Daoy (cell line): ENCODE data around the gene TAAR5. TPM values are rescaled to one million over a fixed set of nuclear protein-coding genes. Genes with fewer than 3 reads are reported as not detected.
"Not testable (repeated sequence)": the region's sequence is repeated elsewhere in the genome, so short reads cannot be mapped to it uniquely, and the experiment has no call there.

Experiments
- DNase-seq: peaks from one replicate; pipeline ENCODE4 v3.0.0-alpha.2; 2015; ENCODE audit warnings: low read depth
- total RNA-seq: library from RNA; depleted of rRNA; stranded (reverse); fragments of >200 nt; shearing (Covaris generic); gene quantifications from 2 replicates; pipeline ENCODE4 v1.2.3, GENCODE V29; 2014; rRNA removed

The TAAR5 gene
- total RNA-seq = not detected in 2 replicates

- no peak for DNase-seq
Observed at GRCh38 chr6:132589454-132589853, at the start of gene TAAR5. TSS of gene TAAR5 (minus strand) at chr6:132589741. CDS start at chr6:132589686, 55 bp downstream.

- not testable (repeated sequence) for DNase-seq
Observed at GRCh38 chr6:132637135-132637534, 47.6 kb upstream of the TAAR5 start.

- not testable (repeated sequence) for DNase-seq
Observed at GRCh38 chr6:132635906-132636305, 46.4 kb upstream of the TAAR5 start.

- DNase-seq = not testable (repeated sequence)
Observed at GRCh38 chr6:132635288-132635687, 45.7 kb upstream of the TAAR5 start.

GRCh38 chr6:132634796-132635195, 45.3 kb upstream of the TAAR5 start:
- DNase-seq = no peak

- no peak for DNase-seq
Observed at GRCh38 chr6:132633362-132633761, 43.8 kb upstream of the TAAR5 start.

GRCh38 chr6:132624175-132624574, 34.6 kb upstream of the TAAR5 start, which contains the start of gene TAAR2:
TSS of gene TAAR2 (minus strand) at chr6:132624275. CDS start at chr6:132624275, 0 bp downstream.
- no peak for DNase-seq

- no peak for DNase-seq
Observed at GRCh38 chr6:132623106-132623845, 33.7 kb upstream of the TAAR5 start.

- DNase-seq = no peak
Observed at GRCh38 chr6:132616677-132617076, 27.1 kb upstream of the TAAR5 start.

- no peak for DNase-seq
Observed at GRCh38 chr6:132614554-132614953, 25.0 kb upstream of the TAAR5 start.

GRCh38 chr6:132612449-132613108, 23.0 kb upstream of the TAAR5 start:
- DNase-seq = no peak

GRCh38 chr6:132611616-132612015, 22.1 kb upstream of the TAAR5 start:
- DNase-seq = no peak

GRCh38 chr6:132607544-132608233, 18.1 kb upstream of the TAAR5 start:
- no peak for DNase-seq

GRCh38 chr6:132604635-132605152, 15.2 kb upstream of the TAAR5 start:
- DNase-seq = no peak

- DNase-seq = not testable (repeated sequence)
Observed at GRCh38 chr6:132600900-132601299, 11.4 kb upstream of the TAAR5 start.

GRCh38 chr6:132598473-132598872, 8.9 kb upstream of the TAAR5 start:
- DNase-seq = peak; percentile 19

- DNase-seq = no peak
Observed at GRCh38 chr6:132596201-132596600, 6.7 kb upstream of the TAAR5 start.

GRCh38 chr6:132592855-132593254, 3.3 kb upstream of the TAAR5 start:
- DNase-seq = no peak

GRCh38 chr6:132590362-132590761, 821 bp upstream of the TAAR5 start:
- no peak for DNase-seq

GRCh38 chr6:132587424-132587823, 2.1 kb downstream of the TAAR5 start:
- DNase-seq = no peak

GRCh38 chr6:132584698-132585097, 4.8 kb downstream of the TAAR5 start:
- DNase-seq = no peak

GRCh38 chr6:132571774-132572173, 17.8 kb downstream of the TAAR5 start:
- DNase-seq = no peak
